HG02938 (cell line): ENCODE results near the gene STXBP6.
"Not testable (repeated sequence)": the region's sequence is repeated elsewhere in the genome, so short reads cannot be mapped to it uniquely, and the experiment has no call there.

ENCODE experiments used
- ATAC-seq: cut with Tn5 transposase; IDR thresholded peaks from one replicate; pipeline ENCODE4 v1.9.1; 2021; ENCODE audit warnings: mild to moderate bottlenecking, moderate library complexity; ENCODE audit not compliant: unreplicated experiment

The STXBP6 gene

DNA sequence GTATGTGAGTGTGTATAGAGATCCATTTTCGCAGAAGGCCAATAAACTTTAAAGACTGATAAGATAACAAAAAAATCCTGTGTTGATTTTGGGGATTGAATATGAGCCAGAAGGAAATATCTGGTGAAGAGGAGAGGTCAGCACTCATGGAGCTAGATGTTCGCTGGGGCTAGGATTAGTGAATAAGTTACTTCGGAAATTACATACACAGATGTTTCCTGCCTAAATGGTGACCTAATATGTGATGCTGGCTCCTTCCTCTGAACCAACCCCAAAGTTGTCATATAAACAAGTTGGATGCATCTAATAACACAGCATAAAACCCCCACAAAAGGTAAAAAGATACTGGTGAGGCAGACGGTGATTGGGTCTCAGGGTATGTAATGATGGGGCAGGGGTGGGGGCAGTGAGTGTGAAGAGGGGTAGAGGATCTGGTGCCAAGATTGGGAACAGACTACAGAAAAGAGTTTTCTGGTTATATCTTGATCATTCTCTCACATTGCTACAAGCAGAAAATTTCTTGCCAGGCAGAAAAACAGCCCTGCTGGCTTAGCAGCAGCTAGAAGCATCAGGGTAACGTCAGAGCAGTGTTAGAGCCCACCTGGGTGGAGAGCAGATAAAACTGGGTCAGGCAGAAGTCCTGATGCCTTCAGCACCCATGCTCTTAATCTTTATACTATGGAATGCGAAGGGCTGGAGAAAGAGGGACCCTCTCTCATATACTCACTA, 275.6 kb downstream of the STXBP6 start:
- no peak for ATAC-seq

- ATAC-seq, result not testable (repeated sequence)
These were observed 276.4 kb downstream of the STXBP6 start for GRCh38 chr14:24773564-24773963.

DNA sequence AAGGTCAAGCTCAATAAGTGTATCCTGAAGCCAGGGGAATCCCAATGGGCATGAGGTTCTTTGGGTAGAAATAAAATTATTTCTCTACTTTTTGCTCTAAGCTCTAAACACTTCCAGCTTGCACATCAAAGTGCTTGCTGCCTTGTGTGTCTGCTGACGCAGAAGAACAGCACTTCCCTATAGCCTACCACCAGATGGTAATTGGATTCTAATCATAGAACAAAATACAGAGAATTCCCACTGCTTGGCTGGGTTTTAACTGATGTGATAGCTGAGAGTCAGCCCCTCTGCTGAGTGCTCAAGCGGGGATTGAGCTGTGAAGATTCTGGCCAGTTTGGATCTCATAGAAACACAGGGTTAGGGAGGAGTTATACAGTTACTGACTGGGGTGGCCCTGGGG, 283.5 kb downstream of the STXBP6 start:
- no peak for ATAC-seq

GRCh38 chr14:24761141-24761540, 288.8 kb downstream of the STXBP6 start:
- ATAC-seq, result no peak
